Vagina (tissue), 2 donors: Measurements from ENCODE around the gene CEP104.

Source experiments
- CTCF ChIP-seq, 3 experiments: fragments of 450-650 bp in 2 of 3; fragments of 200-600 bp in 1 of 3; sonication (generic) in 1 of 3; IDR thresholded peaks; one replicate each; pipeline ENCODE4 v1.5.1; 2017 to 2019; ENCODE audit warnings: antibody characterized with exemption in 3 of 3, mild to moderate bottlenecking in 2 of 3, moderate library complexity in 2 of 3
- POLR2A ChIP-seq, 2 donors: fragments of 450-650 bp; IDR thresholded peaks; one replicate each; pipeline ENCODE4 v1.6.1; 2017; ENCODE audit warnings: antibody characterized with exemption in 2 of 2, mild to moderate bottlenecking in 2 of 2, moderate library complexity in 2 of 2
- POLR2AphosphoS5 ChIP-seq, 2 donors: sonication (generic); formaldehyde crosslinking; IDR thresholded peaks; one replicate each; pipeline ENCODE4 v1.9.0; 2017; ENCODE audit warnings: antibody characterized with exemption in 2 of 2, mild to moderate bottlenecking in 2 of 2, low read depth in 1 of 2; ENCODE audit not compliant: insufficient read depth in 1 of 2

GRCh38 chr1:3805038-3805437 lies 52.0 kb downstream of the CEP104 start:
- no peak for TF ChIP-seq CTCF (IDR thresholded peaks at IDR 0.05)
- TF ChIP-seq POLR2A (IDR thresholded peaks at IDR 0.05) = no peak
- TF ChIP-seq POLR2AphosphoS5 (IDR thresholded peaks at IDR 0.05; ENCODE audit: insufficient read depth in 1 of 2, low read depth in 1 of 2) = no peak
